A549 (cell line): Measurements from ENCODE around the gene LCN15.

Experiments
- BCL3 ChIP-seq: fragments of >200 bp; sonication (Bioruptor Twin); formaldehyde crosslinking; IDR thresholded peaks from 3 replicates; pipeline ENCODE4 v1.6.1; 2016
- CBX2 ChIP-seq: fragments of 200-600 bp; sonication (generic); IDR thresholded peaks from 2 replicates; pipeline ENCODE4 v1.6.1; 2016; ENCODE audit warnings: low read depth, mild to moderate bottlenecking, borderline replicate concordance
- CEBPB ChIP-seq, 2 experiments: fragments of >200 bp in 1 of 2; sonication (Bioruptor Twin) in 1 of 2; formaldehyde crosslinking in 1 of 2; IDR thresholded peaks; 2 replicates each; pipeline ENCODE4 v1.6.1; 2012 to 2016
- CTCF ChIP-seq: fragments of >200 bp; sonication (Bioruptor Twin); formaldehyde crosslinking; IDR thresholded peaks from 3 replicates; pipeline ENCODE4 v1.5.1; 2016
- JUNB ChIP-seq: fragments of >200 bp; sonication (Bioruptor Twin); formaldehyde crosslinking; IDR thresholded peaks from 2 replicates; pipeline ENCODE4 v1.6.1; 2016
- MAFK ChIP-seq: fragments of 450-650 bp; IDR thresholded peaks from 2 replicates; pipeline ENCODE4 v1.6.1; 2014; ENCODE audit not compliant: partially characterized antibody
- MAZ ChIP-seq: fragments of 150-350 bp; IDR thresholded peaks from 2 replicates; pipeline ENCODE4 v1.6.1; 2014; ENCODE audit warnings: antibody characterized with exemption, low read depth, low read length, borderline replicate concordance
- MYC ChIP-seq: IDR thresholded peaks from 2 replicates; pipeline ENCODE4 v1.6.1; 2012; ENCODE audit warnings: mild to moderate bottlenecking, inconsistent platforms, low read length, improper control_type of control experiment, borderline replicate concordance
- NFE2L2 ChIP-seq: fragments of 150-350 bp; conservative IDR thresholded peaks from 2 replicates; pipeline ENCODE4 v1.6.1; 2014; ENCODE audit warnings: low read length
- POLR2A ChIP-seq: IDR thresholded peaks from 2 replicates; pipeline ENCODE4 v1.6.1; 2012; ENCODE audit warnings: mild to moderate bottlenecking, low read length
- RCOR1 ChIP-seq: fragments of 150-350 bp; IDR thresholded peaks from 2 replicates; pipeline ENCODE4 v1.6.1; 2014; ENCODE audit warnings: antibody characterized with exemption, low read length, low read depth
- SMC3 ChIP-seq: fragments of >200 bp; sonication (Bioruptor Twin); formaldehyde crosslinking; IDR thresholded peaks from 3 replicates; pipeline ENCODE4 v1.6.1; 2018; ENCODE audit warnings: inconsistent platforms
- TF ChIP-seq, protein P1 (sequence below): IDR thresholded peaks from 2 replicates; pipeline ENCODE4 v1.6.1; 2012

GRCh38 chr9:136803551-136804508 lies 39.5 kb upstream of the LCN15 start:
- TF ChIP-seq CTCF (no peak), SMC3 (no peak), CEBPB (IDR thresholded peaks at IDR 0.05) (no peak), MAFK (no peak), MYC (no peak), BCL3 (no peak), MAZ (no peak), CBX2 (no peak), JUNB (no peak), POLR2A (no peak), NFE2L2 (no peak), RCOR1 (no peak)
- TF ChIP-seq, protein P1, sequence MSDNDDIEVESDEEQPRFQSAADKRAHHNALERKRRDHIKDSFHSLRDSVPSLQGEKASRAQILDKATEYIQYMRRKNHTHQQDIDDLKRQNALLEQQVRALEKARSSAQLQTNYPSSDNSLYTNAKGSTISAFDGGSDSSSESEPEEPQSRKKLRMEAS = no peak
